Endothelial cell of umbilical vein (primary cell): ENCODE data around the gene GRM7. TPM values are rescaled to one million over a fixed set of nuclear protein-coding genes. Genes with fewer than 3 reads are reported as not detected.

Experiments used
- BruUV-seq: library from RNA; stranded (reverse); fragments of 400-500 nt; replicated peaks from 2 replicates; lab custom pipeline; 2021; lab: Mats Ljungman, UMichigan
- CTCF ChIA-PET: fragments of 300-600, 350-600 bp; sonication (Branson Sonifier 250); formaldehyde crosslinking; loops from one replicate; lab custom pipeline; 2021; ENCODE audit warnings: antibody characterized with exemption, inconsistent platforms; lab: Charles Lee
- POLR2A ChIA-PET: fragments of 300-600, 350-600 bp; sonication (Branson Sonifier 250); formaldehyde crosslinking; loops from one replicate; lab custom pipeline; 2021; ENCODE audit warnings: antibody characterized with exemption, inconsistent platforms; lab: Charles Lee
- DNase-seq: peaks from one replicate; pipeline ENCODE4 v3.0.0-alpha.2; 2011; ENCODE audit warnings: low read depth, low spot score
- FAIRE-seq: peaks from 2 replicates; lab custom pipeline; 2011; peaks lifted over from hg19 to GRCh38; lab: Jason Lieb, UNC
- H2AFZ ChIP-seq: 2 replicates; pipeline ENCODE4 v1.6.0; 2012; ENCODE audit warnings: low read depth, low read length, control low read depth, inconsistent platforms
- H3K27ac ChIP-seq: 2 replicates; pipeline ENCODE4 v1.5.1; 2011; ENCODE audit warnings: low read depth, mild to moderate bottlenecking, control low read depth, low read length, moderate library complexity; ENCODE audit not compliant: insufficient read depth
- H3K27me3 ChIP-seq, 2 experiments: 2 replicates each; pipeline versions ENCODE4 v1.6.0 to v1.6.1; 2011; ENCODE audit warnings: low read length in 2 of 2, mixed read lengths in 1 of 2; ENCODE audit not compliant: control insufficient read depth in 2 of 2, insufficient read depth in 2 of 2
- H3K36me3 ChIP-seq, 2 experiments: 2 replicates in 1 of 2; 3 replicates in 1 of 2; pipeline ENCODE4 v1.5.1; 2011; ENCODE audit warnings: low read length in 2 of 2, mild to moderate bottlenecking in 1 of 2, moderate library complexity in 1 of 2; ENCODE audit not compliant: control insufficient read depth in 2 of 2, insufficient read depth in 2 of 2; ENCODE audit errors: extremely low read depth in 1 of 2
- H3K4me1 ChIP-seq: 3 replicates; pipeline ENCODE4 v1.5.1; 2011; ENCODE audit warnings: mild to moderate bottlenecking, low read length; ENCODE audit not compliant: control insufficient read depth, insufficient read depth; ENCODE audit errors: extremely low read depth
- H3K4me2 ChIP-seq: 2 replicates; pipeline ENCODE4 v1.6.1; 2011; ENCODE audit warnings: low read length, control low read depth, mixed read lengths; ENCODE audit not compliant: insufficient read depth
- H3K4me3 ChIP-seq, 3 experiments: fragments of 200-600 bp in 1 of 3; sonication (generic), shearing (Covaris generic) in 1 of 3; replicated peaks in 1 of 3; 2 replicates each; pipeline ENCODE4 v1.5.1; 2011 to 2016; ENCODE audit warnings: control low read depth in 3 of 3, low read length in 3 of 3, mild to moderate bottlenecking in 2 of 3, inconsistent platforms in 1 of 3, low read depth in 1 of 3, moderate library complexity in 1 of 3; ENCODE audit not compliant: insufficient read depth in 1 of 3
- H3K79me2 ChIP-seq: 2 replicates; pipeline ENCODE4 v1.6.0; 2012; ENCODE audit warnings: low read length, inconsistent platforms; ENCODE audit not compliant: control insufficient read depth, insufficient read depth
- H3K9ac ChIP-seq: replicated peaks from 2 replicates; pipeline ENCODE3; 2011; ENCODE audit warnings: low read length, control low read depth; ENCODE audit not compliant: insufficient read depth; ENCODE audit errors: extremely low read depth
- H3K9me1 ChIP-seq: replicated peaks from 3 replicates; pipeline ENCODE4 v1.6.0; 2011; ENCODE audit warnings: mild to moderate bottlenecking, low read length; ENCODE audit not compliant: control insufficient read depth, insufficient read depth; ENCODE audit errors: extremely low read depth
- H3K9me3 ChIP-seq: replicated peaks from 2 replicates; pipeline ENCODE4 v1.5.1; 2012; ENCODE audit warnings: low read length, inconsistent platforms; ENCODE audit not compliant: control insufficient read depth, insufficient read depth
- H4K20me1 ChIP-seq: replicated peaks from 2 replicates; pipeline ENCODE3; 2011; ENCODE audit warnings: mild to moderate bottlenecking, low read length; ENCODE audit not compliant: control insufficient read depth, insufficient read depth; ENCODE audit errors: extremely low read depth
- EZH2 ChIP-seq: IDR thresholded peaks from 2 replicates; pipeline ENCODE4 v1.6.1; 2012; ENCODE audit warnings: borderline replicate concordance, low read depth, mild to moderate bottlenecking, moderate library complexity, low read length, inconsistent platforms; ENCODE audit not compliant: severe bottlenecking
- FOS ChIP-seq: IDR thresholded peaks from 2 replicates; pipeline ENCODE4 v1.6.1; 2011; ENCODE audit warnings: mild to moderate bottlenecking, low read length, moderate library complexity, borderline replicate concordance; ENCODE audit not compliant: insufficient read depth
- GATA2 ChIP-seq: IDR thresholded peaks from 2 replicates; pipeline ENCODE4 v1.7.0; 2011; ENCODE audit warnings: low read depth, mild to moderate bottlenecking, moderate library complexity, mixed read lengths, low read length; ENCODE audit not compliant: insufficient read length, insufficient read depth
- JUN ChIP-seq: IDR thresholded peaks from 2 replicates; pipeline ENCODE4 v1.6.1; 2011; ENCODE audit warnings: borderline replicate concordance, low read depth; ENCODE audit not compliant: insufficient read length, insufficient read depth
- MYC ChIP-seq: IDR thresholded peaks from one replicate; pipeline ENCODE4 v1.6.1; 2011; ENCODE audit warnings: mild to moderate bottlenecking, low read depth, low read length
- POLR2A ChIP-seq: IDR thresholded peaks from 2 replicates; pipeline ENCODE4 v1.6.1; 2012; ENCODE audit warnings: low read depth, mild to moderate bottlenecking, control low read depth, low read length
- POLR2AphosphoS5 ChIP-seq: IDR thresholded peaks from 2 replicates; pipeline ENCODE4 v1.6.1; 2012; ENCODE audit warnings: low read depth, mild to moderate bottlenecking, control low read depth, low read length, moderate library complexity; ENCODE audit not compliant: insufficient read depth
- dilution Hi-C: fragments of 300-500 bp; cut with MboI; formaldehyde crosslinking; loops from one replicate; pipeline ENCODE4 v1.15.0; 2019; ENCODE audit warnings: low sequenced_read_pairs; ENCODE audit not compliant: extremely low pct_ligation_motif_present
- intact Hi-C: fragments of 100-400 bp; cut with micrococcal nuclease; formaldehyde crosslinking; loops from one replicate; pipeline ENCODE4 v1.10.0; 2022
- polyA plus RNA-seq, 4 experiments: library from polyadenylated mRNA; depleted of rRNA in 3 of 4; stranded (reverse) in 3 of 4; unstranded in 1 of 4; fragments of >200 nt; gene quantifications; 2 replicates each; pipeline versions ENCODE4 v1.2.1 to v1.2.3, GENCODE V29; 2011 to 2012; ENCODE audit warnings: missing spikeins in 1 of 4
- total RNA-seq: library from RNA; stranded (reverse); gene quantifications from 2 replicates; pipeline ENCODE4 v1.2.3, GENCODE V29; 2021
- TF ChIP-seq, protein P1 (sequence below): IDR thresholded peaks from 2 replicates; pipeline ENCODE4 v1.6.1; 2011; ENCODE audit not compliant: insufficient read depth, insufficient read length
- TF ChIP-seq, protein P2 (sequence below), 2 donors: IDR thresholded peaks; 1 replicate in 1 of 2; 2 replicates in 1 of 2; pipeline ENCODE4 v1.5.1; 2011; ENCODE audit warnings: low read length in 2 of 2, mild to moderate bottlenecking in 2 of 2, moderate library complexity in 2 of 2, control low read depth in 1 of 2, inconsistent platforms in 1 of 2, low read depth in 1 of 2; ENCODE audit not compliant: insufficient read depth in 1 of 2; ENCODE audit errors: extremely low read depth in 1 of 2

GRM7 gene
- total and polyA plus RNA-seq, 2 donors (not counting 3 experiments of a cell fraction or from before 2014, with no cell fraction given): 0.12 TPM; not detected in 1

DNA sequence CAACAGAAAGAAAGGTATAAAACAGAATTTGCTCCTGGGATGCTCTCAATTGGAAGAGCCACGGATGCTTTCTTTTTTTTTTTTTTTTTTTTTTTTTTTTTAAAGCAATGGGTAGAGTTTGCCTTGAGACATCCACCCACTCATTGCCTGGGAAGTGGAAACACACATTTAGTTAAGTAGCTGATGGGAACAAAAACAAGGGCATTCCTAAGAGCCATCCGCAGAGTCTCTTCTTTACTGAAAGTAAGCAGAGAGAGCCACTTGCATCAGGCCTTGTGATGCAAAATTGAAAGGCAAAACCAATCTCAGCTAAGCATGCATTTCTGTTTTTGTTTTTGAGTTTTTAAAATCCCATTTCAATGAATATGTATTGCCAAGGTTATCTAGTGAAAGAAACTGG lies 852.8 kb downstream of the GRM7 start:
- no peaks in the 10 kb centered on the region for H3K9me3 ChIP-seq
- H3K9ac ChIP-seq: no peak overlapping the region
- TF ChIP-seq, protein P1, sequence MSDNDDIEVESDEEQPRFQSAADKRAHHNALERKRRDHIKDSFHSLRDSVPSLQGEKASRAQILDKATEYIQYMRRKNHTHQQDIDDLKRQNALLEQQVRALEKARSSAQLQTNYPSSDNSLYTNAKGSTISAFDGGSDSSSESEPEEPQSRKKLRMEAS: no peak
- TF ChIP-seq JUN: no peak
- TF ChIP-seq POLR2AphosphoS5: no peak
- TF ChIP-seq MYC: no peak
- TF ChIP-seq, protein P2, sequence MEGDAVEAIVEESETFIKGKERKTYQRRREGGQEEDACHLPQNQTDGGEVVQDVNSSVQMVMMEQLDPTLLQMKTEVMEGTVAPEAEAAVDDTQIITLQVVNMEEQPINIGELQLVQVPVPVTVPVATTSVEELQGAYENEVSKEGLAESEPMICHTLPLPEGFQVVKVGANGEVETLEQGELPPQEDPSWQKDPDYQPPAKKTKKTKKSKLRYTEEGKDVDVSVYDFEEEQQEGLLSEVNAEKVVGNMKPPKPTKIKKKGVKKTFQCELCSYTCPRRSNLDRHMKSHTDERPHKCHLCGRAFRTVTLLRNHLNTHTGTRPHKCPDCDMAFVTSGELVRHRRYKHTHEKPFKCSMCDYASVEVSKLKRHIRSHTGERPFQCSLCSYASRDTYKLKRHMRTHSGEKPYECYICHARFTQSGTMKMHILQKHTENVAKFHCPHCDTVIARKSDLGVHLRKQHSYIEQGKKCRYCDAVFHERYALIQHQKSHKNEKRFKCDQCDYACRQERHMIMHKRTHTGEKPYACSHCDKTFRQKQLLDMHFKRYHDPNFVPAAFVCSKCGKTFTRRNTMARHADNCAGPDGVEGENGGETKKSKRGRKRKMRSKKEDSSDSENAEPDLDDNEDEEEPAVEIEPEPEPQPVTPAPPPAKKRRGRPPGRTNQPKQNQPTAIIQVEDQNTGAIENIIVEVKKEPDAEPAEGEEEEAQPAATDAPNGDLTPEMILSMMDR (IDR thresholded peaks at IDR 0.05; ENCODE audit: extremely low read depth in 1 of 2, insufficient read depth in 1 of 2, low read depth in 1 of 2, low read length in 2 of 2): no peak
- TF ChIP-seq GATA2: no peak
- no peak for TF ChIP-seq POLR2A
- TF ChIP-seq EZH2: no peak
- no peak for TF ChIP-seq FOS
- DNase-seq (no peak), FAIRE-seq (no peak)
- no peaks in the 10 kb centered on the region for H3K27me3 ChIP-seq
- H3K4me3 ChIP-seq: no peak overlapping the region
- POLR2A ChIA-PET: no interaction called here
- intact Hi-C loops (no loop called here), dilution Hi-C loops (no loop called here)
- no peaks in the 10 kb centered on the region for H3K36me3 ChIP-seq
- H2AFZ ChIP-seq: no peak overlapping the region
- no peaks in the 10 kb centered on the region for H3K9me1 ChIP-seq
- no peaks in the 10 kb centered on the region for H4K20me1 ChIP-seq
- no peak overlapping the region for H3K4me2 ChIP-seq
- CTCF ChIA-PET: interaction anchor here (0.7 to 0.8 kb wide), 3 partner anchors 57 to 389 kb away, joined by 3 read pairs; no protein-coding TSS in a partner anchor
- BruUV-seq: no TSS peak
- H3K4me1 ChIP-seq: peaks cover 21% of the 10 kb centered on the region
- H3K27ac ChIP-seq: no peak overlapping the region
- H3K79me2 ChIP-seq: no peaks in the 10 kb centered on the region
